Measurements from ENCODE around the gene NKX2-1. TPM values are rescaled to one million over a fixed set of nuclear protein-coding genes. Genes with fewer than 3 reads are reported as not detected.
"Not testable (repeated sequence)": the region's sequence is repeated elsewhere in the genome, so short reads cannot be mapped to it uniquely, and the experiment has no call there.

The NKX2-1 gene
- polyA plus RNA-seq, 1 donor, result not detected

GRCh38 chr14:36505181-36505815, 14.7 kb downstream of the NKX2-1 start:
- no peak for DNase-seq

- no peak for DNase-seq
Observed at GRCh38 chr14:36504771-36505175, 15.3 kb downstream of the NKX2-1 start.

GRCh38 chr14:36503771-36504741, 16.0 kb downstream of the NKX2-1 start:
- no peak for DNase-seq

GRCh38 chr14:36502558-36503508, 17.2 kb downstream of the NKX2-1 start:
- DNase-seq, result no peak

- no peak for DNase-seq
Observed at GRCh38 chr14:36498938-36499337, 21.1 kb downstream of the NKX2-1 start.

GRCh38 chr14:36496346-36496745, 23.7 kb downstream of the NKX2-1 start:
- no peak for DNase-seq

- no peak for DNase-seq
Observed at GRCh38 chr14:36495666-36496065, 24.4 kb downstream of the NKX2-1 start.

- DNase-seq, result no peak
Observed at GRCh38 chr14:36493761-36494160, 26.3 kb downstream of the NKX2-1 start.

- no peak for DNase-seq
Observed at GRCh38 chr14:36485773-36486172, 34.3 kb downstream of the NKX2-1 start.

- DNase-seq, result no peak
Observed at GRCh38 chr14:36479344-36479743, 40.7 kb downstream of the NKX2-1 start.

- no peak for DNase-seq
Observed at GRCh38 chr14:36478782-36479181, 41.2 kb downstream of the NKX2-1 start.

GRCh38 chr14:36477266-36477665, 42.8 kb downstream of the NKX2-1 start:
- DNase-seq, result no peak

- not testable (repeated sequence) for DNase-seq
Observed at GRCh38 chr14:36476061-36476460, 44.0 kb downstream of the NKX2-1 start.

- DNase-seq, result no peak
Observed at GRCh38 chr14:36474593-36474992, 45.4 kb downstream of the NKX2-1 start.

GRCh38 chr14:36471431-36471830, 48.6 kb downstream of the NKX2-1 start:
- DNase-seq, result no peak

GRCh38 chr14:36467332-36467731, 52.7 kb downstream of the NKX2-1 start:
- DNase-seq, result no peak

Other genes starting within 250 kb of the NKX2-1 start
- 22.1 TPM for gene MBIP, start 199.6 kb downstream of the NKX2-1 start, polyA plus RNA-seq (ENCODE audit: insufficient read length)
- gene NKX2-8, start 62.4 kb upstream of the NKX2-1 start, polyA plus RNA-seq (ENCODE audit: insufficient read length), result not detected
- 0.23 TPM for gene PAX9, start 141.6 kb upstream of the NKX2-1 start, polyA plus RNA-seq (ENCODE audit: insufficient read length)